GM12874 (cell line): ENCODE measurements around the gene COL1A1.

ENCODE experiments used
- TF ChIP-seq, protein P1 (sequence below): IDR thresholded peaks from 2 replicates; pipeline ENCODE4 v1.5.1; 2011; ENCODE audit warnings: low read depth, mild to moderate bottlenecking, control low read depth, low read length, moderate library complexity; ENCODE audit not compliant: insufficient read depth

Gene COL1A1

DNA sequence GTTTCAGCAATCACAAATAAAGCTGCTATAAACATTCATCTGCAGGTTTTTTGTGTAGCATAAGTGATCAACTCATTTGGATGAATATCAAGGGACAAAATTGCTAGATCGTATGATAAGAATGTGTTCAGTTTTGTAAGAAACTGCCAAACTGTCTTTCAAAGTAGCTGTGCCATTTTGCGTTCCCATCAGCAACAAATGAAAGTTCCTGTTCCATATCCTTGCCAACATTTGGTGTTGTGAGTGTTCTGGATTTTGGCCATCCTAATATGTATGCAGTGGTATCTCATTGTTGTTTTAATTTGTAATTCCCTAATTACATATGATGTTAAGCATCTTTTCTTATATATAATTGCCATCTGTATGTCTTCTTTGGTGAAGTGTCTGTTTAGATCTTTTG, 36.5 kb upstream of the COL1A1 start:
- TF ChIP-seq, protein P1, sequence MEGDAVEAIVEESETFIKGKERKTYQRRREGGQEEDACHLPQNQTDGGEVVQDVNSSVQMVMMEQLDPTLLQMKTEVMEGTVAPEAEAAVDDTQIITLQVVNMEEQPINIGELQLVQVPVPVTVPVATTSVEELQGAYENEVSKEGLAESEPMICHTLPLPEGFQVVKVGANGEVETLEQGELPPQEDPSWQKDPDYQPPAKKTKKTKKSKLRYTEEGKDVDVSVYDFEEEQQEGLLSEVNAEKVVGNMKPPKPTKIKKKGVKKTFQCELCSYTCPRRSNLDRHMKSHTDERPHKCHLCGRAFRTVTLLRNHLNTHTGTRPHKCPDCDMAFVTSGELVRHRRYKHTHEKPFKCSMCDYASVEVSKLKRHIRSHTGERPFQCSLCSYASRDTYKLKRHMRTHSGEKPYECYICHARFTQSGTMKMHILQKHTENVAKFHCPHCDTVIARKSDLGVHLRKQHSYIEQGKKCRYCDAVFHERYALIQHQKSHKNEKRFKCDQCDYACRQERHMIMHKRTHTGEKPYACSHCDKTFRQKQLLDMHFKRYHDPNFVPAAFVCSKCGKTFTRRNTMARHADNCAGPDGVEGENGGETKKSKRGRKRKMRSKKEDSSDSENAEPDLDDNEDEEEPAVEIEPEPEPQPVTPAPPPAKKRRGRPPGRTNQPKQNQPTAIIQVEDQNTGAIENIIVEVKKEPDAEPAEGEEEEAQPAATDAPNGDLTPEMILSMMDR, result no peak

DNA sequence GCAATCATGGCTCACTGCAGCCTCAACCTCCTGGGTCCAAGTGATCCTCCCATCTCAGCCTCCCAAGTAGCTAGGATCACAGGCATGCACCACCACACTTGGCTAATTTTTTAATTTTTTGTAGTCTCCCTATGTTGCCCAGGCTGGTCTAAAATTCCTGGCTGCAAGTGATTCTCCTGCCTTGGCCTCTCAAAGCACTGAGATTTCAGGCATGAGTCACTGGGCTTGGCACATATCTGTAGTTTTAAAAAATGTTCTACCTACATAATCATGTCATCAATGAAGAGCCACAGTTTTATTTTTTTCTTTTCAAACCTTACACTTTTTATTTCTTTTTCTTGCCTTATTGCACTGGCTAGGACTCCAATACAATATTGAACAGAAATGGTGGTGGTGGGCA, 33.1 kb upstream of the COL1A1 start:
- TF ChIP-seq, protein P1, result no peak

DNA sequence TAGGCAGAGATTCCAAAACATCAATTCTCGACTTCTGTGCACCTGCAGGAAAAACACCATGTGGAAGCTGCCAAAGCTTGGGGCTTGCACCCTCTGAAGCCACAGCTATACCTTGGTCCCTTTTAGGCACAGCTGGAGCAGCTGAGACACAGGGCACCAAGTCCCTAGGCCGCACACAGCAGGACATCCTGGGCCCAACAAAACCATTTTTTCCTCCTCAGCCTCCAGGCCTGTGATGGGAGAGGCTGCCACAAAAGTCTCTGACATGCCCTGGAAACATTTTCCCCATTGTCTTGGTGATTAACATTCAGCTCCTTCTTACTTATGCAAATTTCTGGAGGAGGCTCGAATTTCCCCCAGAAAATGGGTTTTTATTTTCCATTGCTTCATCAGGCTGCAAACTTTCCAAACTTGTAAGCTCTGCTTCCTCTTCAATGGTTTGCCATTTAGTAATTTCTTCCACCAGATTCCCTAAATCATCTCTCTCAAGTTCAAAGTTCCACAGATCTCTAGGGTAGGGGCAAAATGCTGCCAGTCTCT, 24.3 kb upstream of the COL1A1 start:
- TF ChIP-seq, protein P1, result no peak

DNA sequence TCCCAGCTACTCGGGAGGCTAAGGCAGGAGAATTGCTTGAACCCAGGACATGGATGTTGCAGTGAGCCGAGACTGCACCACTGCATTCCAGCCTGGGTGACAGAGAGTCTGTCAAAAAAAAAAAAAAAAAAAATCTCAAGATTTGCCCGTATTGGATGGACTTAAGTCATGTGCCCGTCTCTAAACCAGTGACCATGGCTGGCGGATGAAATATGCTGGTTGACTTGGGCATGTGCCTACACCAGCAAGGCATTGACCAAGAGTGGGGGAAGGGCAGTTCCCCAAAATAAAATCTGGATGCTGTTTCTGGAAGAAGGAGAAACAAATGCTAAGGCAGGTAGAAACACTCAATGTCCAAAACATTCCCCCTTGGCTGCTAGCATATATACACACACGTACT, 21.5 kb upstream of the COL1A1 start:
- TF ChIP-seq, protein P1, result no peak

DNA sequence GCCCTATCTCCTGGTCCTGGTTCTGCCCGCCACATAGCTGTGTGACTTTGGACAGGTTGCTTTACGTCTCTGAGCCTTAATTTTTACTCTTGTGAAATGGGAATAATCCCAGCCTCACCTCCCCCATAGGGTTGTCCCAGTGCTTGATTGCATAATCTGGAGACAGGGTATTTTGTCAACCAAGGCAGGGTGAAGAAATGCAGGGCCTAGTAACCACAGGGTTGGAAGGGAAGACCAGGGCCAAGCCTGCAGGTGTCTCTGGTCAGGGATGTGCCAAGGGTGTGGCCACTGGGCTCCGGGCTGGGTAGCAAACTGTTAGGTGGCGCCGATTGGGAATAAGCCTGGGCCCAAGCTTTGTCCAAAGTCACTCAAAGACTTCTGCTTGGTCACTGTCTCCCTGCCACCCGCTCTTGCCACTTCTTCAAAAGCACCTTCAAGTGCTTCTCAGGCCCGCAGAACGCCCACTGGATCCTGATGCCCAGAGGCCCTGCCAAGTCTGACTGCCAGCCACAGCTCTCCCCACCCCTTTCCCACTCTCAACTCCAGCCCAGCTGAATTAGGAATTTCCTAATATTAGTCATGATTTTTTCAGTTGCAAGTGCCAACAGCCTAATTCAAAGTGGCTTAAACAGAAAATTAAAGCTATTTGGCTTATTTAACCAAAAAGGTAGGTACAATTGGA, 20.6 kb upstream of the COL1A1 start:
- TF ChIP-seq, protein P1, result no peak

DNA sequence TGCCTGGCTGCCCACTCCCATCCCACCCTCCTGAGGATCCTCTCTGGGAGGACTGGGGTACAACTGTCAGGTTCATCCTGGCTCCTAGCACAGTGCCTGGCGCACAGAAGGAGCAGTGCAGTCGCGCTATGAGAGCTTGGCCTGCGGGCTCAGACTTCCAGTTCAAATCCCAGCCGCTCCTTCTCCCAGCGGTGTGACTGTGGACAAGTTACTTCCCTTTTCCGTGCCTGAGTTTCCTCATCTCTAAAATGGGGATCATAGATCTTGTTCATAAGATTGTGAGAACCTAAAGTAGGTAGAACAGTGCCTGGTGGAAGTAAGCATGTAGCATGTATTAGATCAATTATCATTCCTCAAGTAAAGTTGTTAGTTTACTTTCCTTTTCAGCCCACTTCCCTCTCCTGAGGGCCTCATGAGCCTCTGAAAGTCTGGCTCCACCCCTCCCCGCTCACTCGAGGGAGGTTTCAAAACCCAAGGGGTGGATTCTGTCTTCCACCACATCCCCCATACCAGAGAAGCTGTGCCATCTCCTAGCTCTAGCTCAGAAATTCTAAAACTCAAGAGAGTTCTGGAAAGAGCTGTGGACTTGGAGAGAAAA, 19.9 kb upstream of the COL1A1 start:
- TF ChIP-seq, protein P1, result no peak

DNA sequence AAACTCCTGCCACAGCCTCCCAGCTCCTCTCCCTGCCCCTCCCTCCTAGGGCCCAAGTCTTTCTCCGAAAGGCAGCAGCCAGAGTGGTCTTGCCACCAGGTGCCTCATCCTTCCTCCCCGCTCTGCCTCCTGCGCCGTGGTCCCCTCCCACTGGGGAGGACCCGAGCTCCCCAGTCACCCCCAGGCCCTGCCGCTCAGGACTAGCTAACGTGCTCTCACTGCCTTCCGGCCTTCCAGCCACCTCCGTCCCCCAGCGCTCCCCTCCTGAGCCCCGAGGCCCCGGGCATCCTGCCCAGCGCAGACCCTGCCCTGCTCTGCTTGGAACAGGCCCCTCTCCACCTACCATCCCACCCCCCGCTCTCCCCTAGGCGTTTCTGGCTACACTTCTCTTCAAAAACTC, 19.4 kb upstream of the COL1A1 start:
- TF ChIP-seq, protein P1, result no peak
